Measurements from ENCODE around the gene KRTAP5-1.

GRCh38 chr11:1589996-1590395 lies 4.9 kb upstream of the KRTAP5-1 start:
- TF ChIP-seq CTCF (IDR thresholded peaks at IDR 0.05) (no peak), POLR2A (IDR thresholded peaks at IDR 0.05) (no peak)

Data from adrenal gland (tissue), 5 donors.